Embryonic facial prominence (tissue), 1 donor: ENCODE measurements around the gene ABHD1.
"Not testable (repeated sequence)": the region's sequence is repeated elsewhere in the genome, so short reads cannot be mapped to it uniquely, and the experiment has no call there.

Source experiments
- DNase-seq: peaks from one replicate; pipeline ENCODE4 v3.0.0-alpha.2; 2016; ENCODE audit errors: extremely low spot score

Gene ABHD1

DNA sequence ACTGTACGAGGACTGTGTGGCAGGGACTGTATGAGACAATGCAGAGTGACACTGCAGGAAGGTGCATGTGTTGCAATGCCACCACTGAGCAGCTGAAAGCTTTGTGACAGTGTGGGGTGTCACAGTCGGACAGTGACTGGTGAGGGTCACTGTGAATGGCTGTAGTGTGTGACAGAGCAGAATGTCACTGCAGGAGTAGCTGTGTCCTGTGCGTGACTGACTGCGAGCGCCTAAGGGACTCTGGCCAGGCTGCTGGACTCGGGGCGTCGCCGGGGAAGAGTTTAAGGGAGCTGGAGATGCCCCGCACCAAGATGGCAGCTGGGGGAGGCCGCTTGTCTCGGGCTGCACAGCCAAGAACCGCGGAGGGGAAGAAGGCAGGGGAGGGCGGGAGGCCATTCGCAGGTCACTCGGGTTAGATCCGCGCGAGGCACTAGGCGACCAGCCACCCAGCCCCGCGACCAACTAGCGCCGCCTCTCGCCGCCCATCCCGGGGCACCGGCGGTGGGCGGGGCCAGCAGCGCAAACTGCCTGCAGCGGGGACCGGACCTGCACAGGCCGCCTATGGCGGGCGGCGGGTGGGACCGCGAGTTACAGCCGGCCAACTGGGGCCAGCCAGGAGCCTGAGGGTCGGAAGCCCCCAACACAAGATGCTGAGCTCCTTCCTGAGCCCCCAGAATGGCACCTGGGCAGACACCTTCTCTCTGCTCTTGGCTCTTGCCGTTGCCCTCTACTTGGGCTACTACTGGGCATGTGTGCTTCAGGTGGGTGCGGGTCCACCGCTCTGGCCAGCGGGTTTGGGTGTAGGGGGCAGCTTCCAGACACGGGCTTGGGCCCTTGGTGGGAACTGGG, at the start of gene ABHD1:
Gene ABHD1 (plus strand): TSS at position 514 of the 849 bp plus-strand sequence. CDS start 134 bp downstream, at position 648.
- DNase-seq: no peak

DNA sequence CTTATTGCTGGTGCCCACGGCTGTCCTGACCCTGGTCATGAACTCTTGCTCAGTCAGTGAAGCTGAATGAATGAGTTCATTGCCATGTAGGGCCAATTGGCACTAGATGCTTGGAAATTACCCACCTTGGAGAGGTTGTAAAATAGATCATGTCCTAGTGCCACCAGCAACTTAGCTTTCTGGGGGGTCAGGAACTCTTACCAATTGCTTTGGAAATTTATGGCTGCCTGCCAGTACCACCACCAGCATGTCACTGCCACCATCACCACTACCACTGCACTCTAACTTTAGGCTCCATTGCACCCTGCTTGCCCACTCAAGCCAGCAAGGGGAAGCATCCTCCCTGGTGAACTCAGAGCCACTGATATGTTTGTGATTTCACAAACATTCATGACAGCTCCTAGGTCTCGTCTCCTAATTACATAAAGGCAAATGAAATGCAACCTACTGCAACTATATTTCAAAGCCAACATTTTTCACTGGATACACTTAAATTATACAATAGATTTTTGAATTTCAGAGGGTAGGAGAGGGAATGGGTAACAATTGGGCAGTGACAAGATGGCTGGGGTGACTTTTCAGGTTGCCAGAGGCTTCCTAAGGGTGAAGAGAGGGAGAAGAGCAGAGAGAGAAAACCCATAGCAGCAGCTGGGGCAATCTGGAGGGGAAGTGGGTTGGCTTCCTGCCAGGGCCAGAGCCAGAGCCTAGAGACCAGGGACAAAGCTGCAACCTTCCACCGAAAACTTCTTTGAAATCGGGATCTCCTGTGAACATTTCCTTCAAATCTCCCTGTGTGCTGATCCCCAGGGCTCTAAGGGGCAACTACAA, 48.7 kb upstream of the ABHD1 start:
- DNase-seq: no peak

DNA sequence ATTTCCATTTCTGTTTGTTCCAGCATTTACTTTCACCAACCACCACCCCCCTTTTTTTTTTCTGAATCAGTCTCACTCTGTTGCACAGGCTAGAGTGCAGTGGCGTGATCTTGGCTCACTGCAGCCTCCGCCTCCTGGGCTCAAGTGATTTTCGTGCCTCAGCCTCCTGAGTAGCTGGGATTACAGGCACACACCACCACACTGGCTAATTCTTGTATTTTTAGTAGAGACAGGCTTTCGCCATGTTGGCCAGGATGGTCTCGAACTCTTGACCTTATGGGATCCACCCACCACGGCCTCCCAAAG, 48.1 kb upstream of the ABHD1 start:
- not testable (repeated sequence) for DNase-seq

DNA sequence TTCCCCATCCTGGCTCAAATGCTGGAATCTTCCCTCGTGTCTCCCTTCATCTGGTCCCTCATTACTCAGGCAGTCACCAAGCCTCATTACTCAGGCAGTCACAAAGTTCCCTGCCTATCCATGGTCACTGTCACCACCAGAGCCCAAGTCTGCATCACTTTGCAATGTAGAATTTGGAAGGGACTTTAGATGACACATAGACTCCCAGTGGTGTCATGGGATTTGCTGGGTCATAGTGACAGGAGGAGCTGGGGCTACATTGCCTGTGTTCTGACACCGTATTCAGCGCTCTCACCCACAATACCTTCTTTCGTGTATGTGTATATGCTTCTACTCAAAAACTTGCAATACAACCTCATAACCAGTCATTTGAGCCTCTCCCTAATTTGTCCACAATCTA, 47.3 kb upstream of the ABHD1 start:
- no peak for DNase-seq

DNA sequence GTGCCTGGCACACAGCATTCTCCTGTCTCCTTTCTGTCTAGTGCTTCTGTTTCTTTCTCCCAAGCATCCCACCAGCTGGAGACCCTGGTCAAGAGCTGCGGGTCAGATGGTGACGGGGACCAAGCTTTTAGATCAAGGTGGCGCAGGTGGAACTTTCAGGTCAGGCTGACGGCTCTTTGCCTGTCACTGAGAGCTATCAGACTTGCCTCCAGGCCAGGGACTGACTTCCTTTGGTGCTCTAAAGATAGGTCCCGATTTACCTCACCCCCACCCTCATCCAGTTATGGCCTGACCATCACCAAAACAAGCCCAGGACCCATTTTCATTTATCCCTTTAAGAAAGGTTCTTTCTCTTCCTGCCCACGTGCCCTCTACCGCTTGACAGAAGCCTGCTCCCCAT, 46.4 kb upstream of the ABHD1 start:
- DNase-seq: no peak

DNA sequence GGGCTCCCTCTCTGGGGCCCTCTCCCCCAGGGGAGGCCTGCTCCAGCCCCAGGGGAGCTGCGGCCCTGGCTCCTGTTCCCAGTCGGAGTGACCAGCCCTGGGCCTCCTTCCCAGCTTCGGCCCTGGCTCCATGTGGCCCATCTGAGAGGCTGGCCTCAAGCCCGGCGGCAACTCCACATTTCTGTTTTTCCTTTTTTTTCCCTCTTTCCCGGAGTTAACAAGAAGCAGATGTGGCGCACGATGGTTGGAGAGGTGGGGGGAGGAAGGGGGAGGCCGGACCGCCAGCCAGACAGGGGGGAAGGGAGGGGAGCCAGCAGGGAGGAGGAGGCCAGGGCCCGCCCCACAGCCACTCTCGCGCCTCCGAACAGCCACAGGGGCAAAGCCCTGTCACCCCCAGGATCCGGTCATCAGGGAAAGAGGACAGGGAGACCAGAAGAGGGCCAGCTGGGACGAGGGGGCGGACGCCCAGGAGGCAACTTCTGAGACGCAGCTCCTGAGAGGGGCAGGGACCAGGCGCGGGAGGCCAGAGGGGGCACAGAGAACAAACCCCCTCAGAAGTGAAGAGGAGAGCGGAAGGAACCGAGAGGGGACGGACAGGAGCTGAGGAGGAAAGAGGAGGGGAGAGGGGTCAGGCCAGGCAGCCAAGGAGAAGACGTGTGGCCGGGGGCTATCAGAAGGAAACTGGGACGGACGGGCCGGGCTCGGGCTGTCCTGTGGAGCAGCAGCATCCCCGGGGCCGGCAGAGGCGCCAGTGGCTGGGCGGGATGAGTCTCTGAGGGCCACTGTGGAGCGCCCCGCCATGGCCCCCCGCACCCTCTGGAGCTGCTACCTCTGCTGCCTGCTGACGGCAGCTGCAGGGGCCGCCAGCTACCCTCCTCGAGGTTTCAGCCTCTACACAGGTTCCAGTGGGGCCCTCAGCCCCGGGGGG, 45.1 kb upstream of the ABHD1 start, which contains the start of gene EMILIN1:
Gene EMILIN1 (plus strand): TSS at position 349 of the 928 bp plus-strand sequence. CDS start 451 bp downstream, at position 800.
- DNase-seq: peak; percentile 91

DNA sequence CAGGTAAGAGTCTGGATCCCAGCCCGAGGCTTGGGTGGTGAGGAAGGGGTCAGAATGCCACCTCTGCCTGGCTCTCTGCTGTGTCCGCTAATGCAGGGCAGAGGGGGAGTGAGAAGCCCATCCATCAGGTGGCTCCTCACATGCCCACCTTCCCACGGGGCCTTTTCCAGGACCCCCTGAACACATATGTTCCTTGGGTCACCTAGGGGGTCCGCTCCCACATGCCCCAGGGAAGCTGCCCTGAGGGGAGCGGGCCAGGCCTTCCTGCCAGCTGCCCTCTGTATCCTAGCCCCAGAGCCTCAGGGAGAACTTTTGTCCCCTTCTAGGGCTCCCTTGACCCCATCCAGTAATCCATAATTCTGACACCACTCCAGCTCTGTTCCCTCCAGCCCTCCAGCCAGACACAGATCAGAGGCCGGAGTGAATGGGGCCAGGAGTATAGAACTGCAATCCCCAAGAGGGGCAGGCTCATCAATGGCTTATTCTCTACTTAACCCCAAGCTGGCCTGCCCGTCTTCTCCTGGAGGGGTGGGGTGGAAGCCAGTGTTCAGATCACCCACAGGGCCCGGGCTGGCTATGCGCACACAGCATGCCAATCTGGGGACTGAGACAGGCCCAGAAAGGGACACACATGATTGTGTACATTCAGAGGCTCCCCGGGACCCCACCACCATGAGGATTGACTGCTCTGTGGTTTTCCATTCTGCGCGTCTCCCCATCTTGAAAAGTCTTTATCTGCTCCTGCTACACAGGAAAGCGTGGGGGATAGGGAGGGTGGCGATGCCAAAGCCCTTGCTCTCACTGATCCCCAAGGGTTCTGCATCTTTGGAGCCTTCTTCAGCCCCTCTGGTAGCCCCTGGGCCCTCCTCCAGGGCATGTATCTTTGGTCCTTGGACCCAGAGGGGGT, 44.1 kb upstream of the ABHD1 start:
- no peak for DNase-seq

DNA sequence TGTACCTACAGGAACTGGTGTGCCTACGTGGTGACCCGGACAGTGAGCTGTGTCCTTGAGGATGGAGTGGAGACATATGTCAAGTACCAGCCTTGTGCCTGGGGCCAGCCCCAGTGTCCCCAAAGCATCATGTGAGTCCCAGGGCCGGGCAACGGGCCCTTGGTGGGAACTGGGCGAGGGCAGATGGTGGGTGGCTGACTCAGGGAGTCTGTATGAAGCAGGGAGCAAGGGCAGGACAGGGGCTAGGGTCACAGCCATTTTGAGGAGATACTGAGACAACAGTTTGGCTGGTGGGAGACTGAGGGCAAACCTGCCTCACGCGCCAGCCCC, 43.5 kb upstream of the ABHD1 start:
- no peak for DNase-seq

DNA sequence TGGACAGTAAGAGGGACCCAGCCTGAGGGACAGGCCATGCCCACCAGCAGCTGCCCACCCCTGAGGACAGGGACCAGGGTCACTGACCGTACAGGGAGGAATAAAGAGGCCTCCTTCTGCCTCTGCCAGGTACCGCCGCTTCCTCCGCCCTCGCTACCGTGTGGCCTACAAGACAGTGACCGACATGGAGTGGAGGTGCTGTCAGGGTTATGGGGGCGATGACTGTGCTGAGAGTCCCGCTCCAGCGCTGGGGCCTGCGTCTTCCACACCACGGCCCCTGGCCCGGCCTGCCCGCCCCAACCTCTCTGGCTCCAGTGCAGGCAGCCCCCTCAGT, 43.0 kb upstream of the ABHD1 start:
- no peak for DNase-seq

DNA sequence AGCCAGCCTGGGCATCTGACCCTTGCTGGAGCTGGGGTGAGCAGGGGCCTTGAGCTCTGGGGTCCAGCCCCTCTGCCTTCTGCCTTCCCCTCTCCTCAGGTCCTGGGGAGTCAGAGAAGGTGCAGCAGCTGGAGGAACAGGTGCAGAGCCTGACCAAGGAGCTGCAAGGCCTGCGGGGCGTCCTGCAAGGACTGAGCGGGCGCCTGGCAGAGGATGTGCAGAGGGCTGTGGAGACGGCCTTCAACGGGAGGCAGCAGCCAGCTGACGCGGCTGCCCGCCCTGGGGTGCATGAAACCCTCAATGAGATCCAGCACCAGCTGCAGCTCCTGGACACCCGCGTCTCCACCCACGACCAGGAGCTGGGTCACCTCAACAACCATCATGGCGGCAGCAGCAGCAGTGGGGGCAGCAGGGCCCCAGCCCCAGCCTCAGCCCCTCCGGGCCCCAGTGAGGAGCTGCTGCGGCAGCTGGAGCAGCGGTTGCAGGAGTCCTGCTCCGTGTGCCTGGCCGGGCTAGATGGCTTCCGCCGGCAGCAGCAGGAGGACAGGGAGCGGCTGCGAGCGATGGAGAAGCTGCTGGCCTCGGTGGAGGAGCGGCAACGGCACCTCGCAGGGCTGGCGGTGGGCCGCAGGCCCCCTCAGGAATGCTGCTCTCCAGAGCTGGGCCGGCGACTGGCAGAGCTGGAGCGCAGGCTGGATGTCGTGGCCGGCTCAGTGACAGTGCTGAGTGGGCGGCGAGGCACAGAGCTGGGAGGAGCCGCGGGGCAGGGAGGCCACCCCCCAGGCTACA, 41.4 kb upstream of the ABHD1 start:
- no peak for DNase-seq

DNA sequence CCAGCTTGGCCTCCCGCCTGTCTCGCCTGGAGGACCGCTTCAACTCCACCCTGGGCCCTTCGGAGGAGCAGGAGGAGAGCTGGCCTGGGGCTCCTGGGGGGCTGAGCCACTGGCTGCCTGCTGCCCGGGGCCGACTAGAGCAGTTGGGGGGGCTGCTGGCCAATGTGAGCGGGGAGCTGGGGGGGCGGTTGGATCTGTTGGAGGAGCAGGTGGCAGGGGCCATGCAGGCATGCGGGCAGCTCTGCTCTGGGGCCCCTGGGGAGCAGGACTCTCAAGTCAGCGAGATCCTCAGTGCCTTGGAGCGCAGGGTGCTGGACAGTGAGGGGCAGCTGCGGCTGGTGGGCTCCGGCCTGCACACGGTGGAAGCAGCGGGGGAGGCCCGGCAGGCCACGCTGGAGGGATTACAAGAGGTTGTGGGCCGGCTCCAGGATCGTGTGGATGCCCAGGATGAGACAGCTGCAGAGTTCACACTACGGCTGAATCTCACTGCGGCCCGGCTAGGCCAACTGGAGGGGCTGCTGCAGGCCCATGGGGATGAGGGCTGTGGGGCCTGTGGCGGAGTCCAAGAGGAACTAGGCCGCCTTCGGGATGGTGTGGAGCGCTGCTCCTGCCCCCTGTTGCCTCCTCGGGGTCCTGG, 40.7 kb upstream of the ABHD1 start:
- no peak for DNase-seq

DNA sequence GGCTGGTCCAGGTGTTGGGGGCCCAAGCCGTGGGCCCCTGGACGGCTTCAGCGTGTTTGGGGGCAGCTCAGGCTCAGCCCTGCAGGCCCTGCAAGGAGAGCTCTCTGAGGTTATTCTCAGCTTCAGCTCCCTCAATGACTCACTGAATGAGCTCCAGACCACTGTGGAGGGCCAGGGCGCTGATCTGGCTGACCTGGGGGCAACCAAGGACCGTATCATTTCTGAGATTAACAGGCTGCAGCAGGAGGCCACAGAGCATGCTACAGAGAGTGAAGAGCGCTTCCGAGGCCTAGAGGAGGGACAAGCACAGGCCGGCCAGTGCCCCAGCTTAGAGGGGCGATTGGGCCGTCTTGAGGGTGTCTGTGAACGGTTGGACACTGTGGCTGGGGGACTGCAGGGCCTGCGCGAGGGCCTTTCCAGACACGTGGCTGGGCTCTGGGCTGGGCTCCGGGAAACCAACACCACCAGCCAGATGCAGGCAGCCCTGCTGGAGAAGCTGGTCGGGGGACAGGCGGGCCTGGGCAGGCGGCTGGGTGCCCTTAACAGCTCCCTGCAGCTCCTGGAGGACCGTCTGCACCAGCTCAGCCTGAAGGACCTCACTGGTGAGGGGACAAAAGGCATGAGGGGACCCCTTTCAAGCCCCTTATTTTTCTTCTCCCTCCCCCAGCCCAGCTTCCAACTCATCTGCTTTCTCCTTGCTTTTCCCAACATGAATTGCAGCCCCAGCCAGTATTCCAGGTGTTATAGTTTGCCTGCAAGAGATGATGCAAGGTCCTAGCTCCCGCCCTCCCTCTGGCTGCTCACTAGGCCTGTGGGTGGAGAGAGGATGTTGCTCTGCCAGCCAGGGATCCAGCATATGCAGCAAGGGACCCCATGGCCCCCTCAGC, 40.0 kb upstream of the ABHD1 start:
- DNase-seq: no peak

DNA sequence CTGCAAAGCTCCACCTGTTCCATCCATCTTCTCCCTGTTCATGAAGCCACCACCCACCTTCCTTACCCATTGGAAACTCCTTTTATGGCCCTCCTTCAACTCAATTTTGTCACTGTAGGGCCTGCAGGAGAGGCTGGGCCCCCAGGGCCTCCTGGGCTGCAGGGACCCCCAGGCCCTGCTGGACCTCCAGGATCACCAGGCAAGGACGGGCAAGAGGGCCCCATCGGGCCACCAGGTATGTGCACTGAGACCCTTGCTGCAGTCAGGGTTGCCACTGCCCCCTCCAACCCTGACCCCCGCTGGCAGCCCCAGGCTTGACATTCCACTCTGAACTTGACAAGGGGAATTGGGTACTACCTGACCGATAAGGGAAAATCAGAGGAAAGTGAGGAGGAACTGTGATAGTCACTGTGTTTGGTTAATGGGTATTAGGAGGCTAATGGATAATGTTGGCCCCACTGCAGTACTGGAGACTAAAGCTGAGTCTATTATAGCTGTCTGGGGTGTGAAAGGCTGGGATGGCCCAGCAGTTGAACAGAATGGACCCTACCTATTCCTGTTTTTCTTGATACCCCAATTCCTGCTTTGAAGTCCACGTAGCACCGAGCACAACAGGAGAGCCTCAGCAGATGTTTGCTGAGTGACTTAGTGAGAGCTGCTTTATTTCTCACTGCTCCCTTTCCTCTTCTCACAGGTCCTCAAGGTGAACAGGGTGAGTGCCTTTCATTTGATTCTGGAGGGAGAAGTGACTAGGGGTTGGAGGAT, 39.1 kb upstream of the ABHD1 start:
- DNase-seq: no peak

DNA sequence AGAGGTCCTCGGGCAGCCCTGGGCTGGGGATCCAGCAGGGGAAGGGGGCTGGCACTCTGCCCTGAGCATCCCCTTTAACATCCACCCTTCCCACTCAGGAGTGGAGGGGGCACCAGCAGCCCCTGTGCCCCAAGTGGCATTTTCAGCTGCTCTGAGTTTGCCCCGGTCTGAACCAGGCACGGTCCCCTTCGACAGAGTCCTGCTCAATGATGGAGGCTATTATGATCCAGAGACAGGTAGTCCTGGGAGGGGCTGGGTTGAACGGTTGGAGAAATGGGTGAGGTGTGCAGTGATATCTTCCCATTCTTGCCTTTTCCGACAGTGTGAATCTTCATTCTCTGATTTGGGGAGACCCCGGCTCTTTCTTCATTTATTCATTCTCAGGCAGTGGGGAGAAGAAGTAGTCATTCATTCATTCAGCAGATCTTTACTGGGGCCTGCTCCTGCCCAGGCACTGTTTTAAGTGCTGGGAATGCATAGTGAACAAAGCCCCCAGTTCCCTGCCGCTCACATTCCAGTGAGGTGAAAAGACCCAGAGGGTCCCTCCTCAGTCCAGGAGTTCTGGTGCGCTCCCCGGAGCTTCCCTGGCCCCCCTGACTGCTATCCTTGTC, 38.4 kb upstream of the ABHD1 start:
- no peak for DNase-seq

DNA sequence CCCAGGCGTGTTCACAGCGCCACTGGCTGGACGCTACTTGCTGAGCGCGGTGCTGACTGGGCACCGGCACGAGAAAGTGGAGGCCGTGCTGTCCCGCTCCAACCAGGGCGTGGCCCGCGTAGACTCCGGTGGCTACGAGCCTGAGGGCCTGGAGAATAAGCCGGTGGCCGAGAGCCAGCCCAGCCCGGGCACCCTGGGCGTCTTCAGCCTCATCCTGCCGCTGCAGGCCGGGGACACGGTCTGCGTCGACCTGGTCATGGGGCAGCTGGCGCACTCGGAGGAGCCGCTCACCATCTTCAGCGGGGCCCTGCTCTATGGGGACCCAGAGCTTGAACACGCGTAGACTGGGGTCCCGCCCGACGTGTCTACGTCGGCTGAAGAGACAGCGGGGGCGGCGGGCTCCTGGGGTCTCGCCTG, 37.9 kb upstream of the ABHD1 start:
- no peak for DNase-seq

DNA sequence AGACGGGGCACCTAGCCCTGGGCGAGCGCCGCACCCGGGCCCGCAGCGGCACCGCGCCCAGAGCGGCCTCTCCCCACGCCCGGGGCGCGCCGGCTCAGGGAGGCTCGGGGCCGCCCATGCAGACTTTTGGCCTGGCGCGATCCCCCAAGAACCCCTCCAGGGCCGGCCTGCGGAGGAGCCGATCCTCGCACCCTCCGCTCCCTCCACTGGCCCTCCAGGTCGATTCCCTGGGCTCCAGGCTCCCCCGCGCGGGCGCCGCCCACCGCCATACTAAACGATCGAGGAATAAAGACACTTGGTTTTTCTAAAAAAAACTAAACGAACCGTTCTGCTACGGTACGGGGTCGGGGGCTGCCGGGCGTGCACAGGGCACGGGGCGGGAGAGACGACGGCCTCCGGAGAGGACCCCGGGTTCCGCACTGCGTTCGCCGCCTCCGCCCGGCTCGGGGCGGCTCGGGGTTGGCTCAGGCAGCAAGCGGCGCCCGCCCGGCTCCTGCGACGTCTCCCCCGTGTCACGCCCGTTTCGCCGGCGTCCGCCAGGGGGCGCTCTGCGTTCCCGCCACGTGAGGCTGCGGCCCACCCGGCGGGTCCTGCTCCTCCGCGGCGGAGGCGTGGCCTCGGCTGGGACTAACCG, 37.4 kb upstream of the ABHD1 start:
- peak; percentile 77 for DNase-seq
